Liver (tissue), 9 donors: ENCODE data around the gene ASB1. TPM values are rescaled to one million over a fixed set of nuclear protein-coding genes. Genes with fewer than 3 reads are reported as not detected.

Experiments used
- DNase-seq: peaks from one replicate; pipeline ENCODE4 v3.0.0-alpha.2; 2017; ENCODE audit warnings: low spot score
- H3K27ac ChIP-seq, 2 donors: one replicate each; pipeline ENCODE4 v1.7.0; 2013; ENCODE audit warnings: inconsistent platforms in 2 of 2, low read length in 2 of 2, control low read depth in 1 of 2, low read depth in 1 of 2, mild to moderate bottlenecking in 1 of 2
- H3K27me3 ChIP-seq, 4 donors: one replicate each; pipeline versions ENCODE4 v1.6.1 to v1.7.0; 2013; ENCODE audit warnings: low read length in 3 of 4, inconsistent platforms in 1 of 4, mild to moderate bottlenecking in 1 of 4, moderate library complexity in 1 of 4; ENCODE audit not compliant: control insufficient read depth in 4 of 4, insufficient read depth in 4 of 4
- H3K36me3 ChIP-seq, 4 donors: one replicate each; pipeline versions ENCODE4 v1.6.1 to v1.7.0; 2013; ENCODE audit warnings: low read length in 3 of 4, mild to moderate bottlenecking in 3 of 4, low read depth in 1 of 4, moderate library complexity in 1 of 4; ENCODE audit not compliant: control insufficient read depth in 4 of 4, insufficient read depth in 3 of 4
- H3K4me1 ChIP-seq, 4 donors: one replicate each; pipeline versions ENCODE4 v1.6.1 to v1.7.0; 2013; ENCODE audit warnings: low read length in 3 of 4, mild to moderate bottlenecking in 3 of 4, moderate library complexity in 1 of 4; ENCODE audit not compliant: control insufficient read depth in 4 of 4, insufficient read depth in 4 of 4
- H3K4me3 ChIP-seq, 3 donors: one replicate each; pipeline versions ENCODE4 v1.6.1 to v1.7.0; 2013; ENCODE audit warnings: low read length in 3 of 3, control low read depth in 1 of 3, low read depth in 1 of 3, mild to moderate bottlenecking in 1 of 3
- H3K9ac ChIP-seq, 2 donors: one replicate each; pipeline ENCODE4 v1.7.0; 2013; ENCODE audit warnings: low read length in 2 of 2, mild to moderate bottlenecking in 2 of 2, moderate library complexity in 2 of 2, control low read depth in 1 of 2, low read depth in 1 of 2
- H3K9me3 ChIP-seq, 4 donors: one replicate each; pipeline versions ENCODE4 v1.6.1 to v1.7.0; 2013; ENCODE audit warnings: low read length in 3 of 4; ENCODE audit not compliant: control insufficient read depth in 4 of 4
- ATF3 ChIP-seq: IDR thresholded peaks from 2 replicates; pipeline ENCODE4 v1.6.1; 2016; ENCODE audit warnings: antibody characterized with exemption
- CTCF ChIP-seq: fragments of 150-350 bp; IDR thresholded peaks from 2 replicates; pipeline ENCODE4 v1.5.1; 2017; ENCODE audit warnings: improper control_type of control experiment, low read depth, low read length; ENCODE audit not compliant: missing input control
- EGR1 ChIP-seq, 2 donors: IDR thresholded peaks; 2 replicates each; pipeline ENCODE4 v1.6.1; 2016 to 2018; ENCODE audit warnings: antibody characterized with exemption in 2 of 2, low read depth in 2 of 2
- FOXA1 ChIP-seq: IDR thresholded peaks from 2 replicates; pipeline ENCODE4 v1.6.1; 2016; ENCODE audit warnings: antibody characterized with exemption
- FOXA2 ChIP-seq: IDR thresholded peaks from 2 replicates; pipeline ENCODE4 v1.6.1; 2016; ENCODE audit warnings: antibody characterized with exemption
- GABPA ChIP-seq, 2 donors: IDR thresholded peaks in 1 of 2; conservative IDR thresholded peaks in 1 of 2; 2 replicates each; pipeline ENCODE4 v1.6.1; 2016; ENCODE audit warnings: antibody characterized with exemption in 2 of 2, mild to moderate bottlenecking in 1 of 2, moderate library complexity in 1 of 2
- HNF4A ChIP-seq, 2 donors: conservative IDR thresholded peaks; 2 replicates each; pipeline ENCODE4 v1.6.1; 2016; ENCODE audit warnings: antibody characterized with exemption in 2 of 2, mild to moderate bottlenecking in 2 of 2
- HNF4G ChIP-seq: IDR thresholded peaks from 2 replicates; pipeline ENCODE4 v1.6.1; 2016; ENCODE audit warnings: antibody characterized with exemption
- JUND ChIP-seq, 2 donors: IDR thresholded peaks; 2 replicates each; pipeline ENCODE4 v1.6.1; 2016; ENCODE audit warnings: antibody characterized with exemption in 2 of 2
- MAX ChIP-seq: IDR thresholded peaks from 2 replicates; pipeline ENCODE4 v1.6.1; 2016; ENCODE audit warnings: antibody characterized with exemption
- NR2F2 ChIP-seq: IDR thresholded peaks from 2 replicates; pipeline ENCODE4 v1.6.1; 2016; ENCODE audit warnings: antibody characterized with exemption
- RAD21 ChIP-seq, 2 donors: IDR thresholded peaks; 2 replicates each; pipeline ENCODE4 v1.6.1; 2016; ENCODE audit warnings: antibody characterized with exemption in 2 of 2, mild to moderate bottlenecking in 2 of 2
- REST ChIP-seq: IDR thresholded peaks from 2 replicates; pipeline ENCODE4 v1.6.1; 2016; ENCODE audit warnings: antibody characterized with exemption, mild to moderate bottlenecking
- SP1 ChIP-seq: IDR thresholded peaks from 2 replicates; pipeline ENCODE4 v1.6.1; 2018; ENCODE audit warnings: antibody characterized with exemption, mild to moderate bottlenecking
- TAF1 ChIP-seq: conservative IDR thresholded peaks from 2 replicates; pipeline ENCODE4 v1.6.1; 2016; ENCODE audit warnings: antibody characterized with exemption, mild to moderate bottlenecking
- YY1 ChIP-seq: IDR thresholded peaks from 2 replicates; pipeline ENCODE4 v1.6.1; 2016; ENCODE audit warnings: antibody characterized with exemption, mild to moderate bottlenecking
- ZBTB33 ChIP-seq: IDR thresholded peaks from 2 replicates; pipeline ENCODE4 v1.6.1; 2016; ENCODE audit warnings: antibody characterized with exemption
- WGBS: extraction: QIAGEN DNeasy Blood & Tissue Kit; methylation state at CpG from one replicate; pipeline ENCODE4 v1.1.7; 2013; 5-methylcytosine and 5-hydroxymethylcytosine counted together
- polyA plus RNA-seq, 2 donors: library from polyadenylated mRNA; stranded (reverse) in 1 of 2; unstranded in 1 of 2; fragments of 200-250 nt in 1 of 2; fragments of >200 nt in 1 of 2; fragmentation: Nextera tagmentation in 1 of 2; extraction: Ambion mirVana in 1 of 2; gene quantifications; one replicate each; pipeline versions ENCODE4 v1.2.1 to v1.2.3, GENCODE V29; 2013 to 2015
- total RNA-seq, 2 donors: library from RNA; depleted of rRNA; stranded (reverse); fragments of >200 nt; gene quantifications; one replicate each; pipeline ENCODE4 v1.2.3, GENCODE V29; 2014
- donor health status: healthy.
- donor health status: healthy.
- donor health status: healthy.
- donor health status: healthy.
- donor health status: healthy.

The ASB1 gene
- total and polyA plus RNA-seq, 4 donors, result 6.1 to 15.2 (median 10.5) TPM

- WGBS, result 88% methylated on average over 12 of the region's 12 CpGs
- no peak for DNase-seq
- Histone ChIP-seq H3K36me3 (no peaks in the 10 kb centered on the region), H3K9me3 (peaks cover 0 to 11% (median 5%) of the 10 kb centered on the region in 4 donors), H3K9ac (no peak overlapping the region), H3K27ac (no peak overlapping the region), H3K4me1 (no peaks in the 10 kb centered on the region), H3K27me3 (no peaks in the 10 kb centered on the region), H3K4me3 (peak overlapping the region in 1 of 3 donors; percentile 14)
- TF ChIP-seq ZBTB33 (no peak), REST (no peak), HNF4G (no peak), GABPA (IDR thresholded peaks at IDR 0.05 in 1 of 2, conservative IDR thresholded peaks at IDR 0.05 in 1 of 2) (no peak), FOXA1 (no peak), YY1 (no peak), ATF3 (no peak), NR2F2 (no peak), HNF4A (conservative IDR thresholded peaks at IDR 0.05) (no peak), RAD21 (IDR thresholded peaks at IDR 0.05) (no peak), TAF1 (no peak), MAX (no peak), CTCF (no peak)
Measured at GRCh38 chr2:238415036-238415764, 11.5 kb upstream of the ASB1 start.

- no peaks in the 10 kb centered on the region for H3K4me1 ChIP-seq
- H3K27me3 ChIP-seq, result no peaks in the 10 kb centered on the region
- H3K27ac ChIP-seq, result no peak overlapping the region
- over 99% methylated on average over 5 of the region's 5 CpGs for WGBS
- H3K9ac ChIP-seq, result no peak overlapping the region
- peak overlapping the region in 1 of 3 donors; percentile 14 for H3K4me3 ChIP-seq
- no peak for DNase-seq
- TF ChIP-seq FOXA2, result no peak
- TF ChIP-seq ZBTB33, result no peak
- TF ChIP-seq HNF4G, result no peak
- no peak for TF ChIP-seq RAD21 (IDR thresholded peaks at IDR 0.05)
- no peak for TF ChIP-seq YY1
- no peak for TF ChIP-seq EGR1 (IDR thresholded peaks at IDR 0.05; ENCODE audit: low read depth in 2 of 2)
- TF ChIP-seq JUND (IDR thresholded peaks at IDR 0.05), result no peak
- no peak for TF ChIP-seq GABPA (IDR thresholded peaks at IDR 0.05 in 1 of 2, conservative IDR thresholded peaks at IDR 0.05 in 1 of 2)
- TF ChIP-seq NR2F2, result no peak
- no peak for TF ChIP-seq HNF4A (conservative IDR thresholded peaks at IDR 0.05)
- no peak for TF ChIP-seq SP1
- H3K36me3 ChIP-seq, result no peaks in the 10 kb centered on the region
- H3K9me3 ChIP-seq, result peaks cover 0 to 11% (median 5%) of the 10 kb centered on the region in 4 donors
Measured at GRCh38 chr2:238415893-238416292, 10.8 kb upstream of the ASB1 start.
